Keratinocyte (primary cell): ENCODE measurements around the gene CCAR1. TPM values are rescaled to one million over a fixed set of nuclear protein-coding genes. Genes with fewer than 3 reads are reported as not detected.

ENCODE experiments used
- DNase-seq: peaks from one replicate; pipeline ENCODE4 v3.0.0-alpha.2; 2011; ENCODE audit warnings: low read depth, missing footprints, low spot score
- FAIRE-seq: peaks from 2 replicates; lab custom pipeline; 2011; peaks lifted over from hg19 to GRCh38; lab: Jason Lieb, UNC
- H2AFZ ChIP-seq: 2 replicates; pipeline ENCODE4 v1.6.0; 2012; ENCODE audit warnings: low read length, control low read depth, inconsistent platforms; ENCODE audit not compliant: control insufficient read depth
- H3K27ac ChIP-seq: 2 replicates; pipeline ENCODE4 v1.5.1; 2011; ENCODE audit warnings: low read length; ENCODE audit not compliant: control insufficient read depth, insufficient read depth
- H3K27me3 ChIP-seq: 3 replicates; pipeline ENCODE4 v1.6.0; 2011; ENCODE audit warnings: low read length; ENCODE audit not compliant: control insufficient read depth, insufficient read depth; ENCODE audit errors: extremely low read depth
- H3K36me3 ChIP-seq, 2 experiments: 2 replicates in 1 of 2; 3 replicates in 1 of 2; pipeline ENCODE4 v1.5.1; 2011; ENCODE audit warnings: low read length in 2 of 2, mild to moderate bottlenecking in 1 of 2; ENCODE audit not compliant: control insufficient read depth in 2 of 2, insufficient read depth in 2 of 2; ENCODE audit errors: extremely low read depth in 1 of 2
- H3K4me1 ChIP-seq: 3 replicates; pipeline ENCODE4 v1.5.1; 2011; ENCODE audit warnings: low read length; ENCODE audit not compliant: control insufficient read depth, insufficient read depth; ENCODE audit errors: extremely low read depth
- H3K4me2 ChIP-seq: 3 replicates; pipeline ENCODE4 v1.6.0; 2011; ENCODE audit warnings: low read depth, low read length; ENCODE audit not compliant: control insufficient read depth, insufficient read depth; ENCODE audit errors: extremely low read depth
- H3K4me3 ChIP-seq, 3 experiments: fragments of 200-600 bp in 1 of 3; sonication (generic) in 1 of 3; 2 replicates in 2 of 3; 3 replicates in 1 of 3; pipeline ENCODE4 v1.5.1; 2011 to 2016; ENCODE audit warnings: low read length in 3 of 3, mild to moderate bottlenecking in 3 of 3, control low read depth in 2 of 3, inconsistent platforms in 1 of 3, low read depth in 1 of 3, mixed read lengths in 1 of 3, mixed run types in 1 of 3, moderate library complexity in 1 of 3; ENCODE audit not compliant: control insufficient read depth in 2 of 3, insufficient read depth in 2 of 3; ENCODE audit errors: extremely low read depth in 1 of 3
- H3K79me2 ChIP-seq: 2 replicates; pipeline ENCODE4 v1.6.0; 2012; ENCODE audit warnings: low read length; ENCODE audit not compliant: control insufficient read depth, insufficient read depth
- H3K9ac ChIP-seq: 3 replicates; pipeline ENCODE4 v1.6.0; 2011; ENCODE audit warnings: low read length; ENCODE audit not compliant: control insufficient read depth, insufficient read depth; ENCODE audit errors: extremely low read depth
- H3K9me1 ChIP-seq: 3 replicates; pipeline ENCODE4 v1.6.0; 2011; ENCODE audit warnings: low read length; ENCODE audit not compliant: control insufficient read depth, insufficient read depth; ENCODE audit errors: extremely low read depth
- H3K9me3 ChIP-seq: 2 replicates; pipeline ENCODE4 v1.5.1; 2012; ENCODE audit warnings: low read depth, low read length; ENCODE audit not compliant: control insufficient read depth
- H4K20me1 ChIP-seq: 3 replicates; pipeline ENCODE4 v1.6.0; 2011; ENCODE audit warnings: low read length; ENCODE audit not compliant: control insufficient read depth, insufficient read depth; ENCODE audit errors: extremely low read depth
- CTCF ChIP-seq, 3 experiments: IDR thresholded peaks in 1 of 3; conservative IDR thresholded peaks in 1 of 3; optimal IDR thresholded peaks in 1 of 3; 2 replicates in 2 of 3; 3 replicates in 1 of 3; pipeline versions ENCODE3 to v1.5.1; 2011; ENCODE audit warnings: low read length in 3 of 3, mild to moderate bottlenecking in 3 of 3, moderate library complexity in 2 of 3, control low read depth in 1 of 3, inconsistent platforms in 1 of 3; ENCODE audit not compliant: insufficient read depth in 2 of 3; ENCODE audit errors: extremely low read depth in 1 of 3
- EZH2 ChIP-seq: IDR thresholded peaks from one replicate; pipeline ENCODE4 v1.6.1; 2012; ENCODE audit warnings: inconsistent platforms, mild to moderate bottlenecking, low read length, moderate library complexity
- dilution Hi-C: fragments of 300-500 bp; cut with MboI; formaldehyde crosslinking; loops from one replicate; pipeline ENCODE4 v1.7.0; 2020; ENCODE audit warnings: low sequenced_read_pairs; ENCODE audit not compliant: extremely low pct_ligation_motif_present
- polyA plus RNA-seq, 5 experiments: library from polyadenylated mRNA; depleted of rRNA in 3 of 5; stranded (reverse) in 3 of 5; stranded (forward) in 1 of 5; unstranded in 1 of 5; fragments of >200 nt; gene quantifications; 1 replicate in 1 of 5; 2 replicates in 3 of 5; 3 replicates in 1 of 5; pipeline versions ENCODE4 v1.2.1 to v1.2.3, GENCODE V29; 2011 to 2012; ENCODE audit warnings: missing spikeins in 2 of 5, low read depth in 1 of 5, low replicate concordance in 1 of 5

The CCAR1 gene
- polyA plus RNA-seq, 1 donor (not counting 4 experiments of a cell fraction or from before 2014, with no cell fraction given) = 59.1 TPM

- H4K20me1 ChIP-seq = no peaks in the 10 kb centered on the region
- no peaks in the 10 kb centered on the region for H3K79me2 ChIP-seq
- H3K36me3 ChIP-seq = peaks cover 22 to 31% of the 10 kb centered on the region in 2 experiments
- H3K9me1 ChIP-seq = no peaks in the 10 kb centered on the region
- no peak overlapping the region for H3K4me3 ChIP-seq
- H3K9ac ChIP-seq = no peak overlapping the region
- H3K9me3 ChIP-seq = no peaks in the 10 kb centered on the region
- H3K4me2 ChIP-seq = no peak overlapping the region
- no peak for DNase-seq
- H3K4me1 ChIP-seq = no peaks in the 10 kb centered on the region
- no peak overlapping the region for H2AFZ ChIP-seq
- dilution Hi-C loops = no loop called here
- H3K27ac ChIP-seq = no peak overlapping the region
- TF ChIP-seq CTCF (optimal IDR thresholded peaks at IDR 0.05 in 1 of 3, IDR thresholded peaks at IDR 0.05 in 1 of 3, conservative IDR thresholded peaks at IDR 0.05 in 1 of 3; ENCODE audit: extremely low read depth in 1 of 3, insufficient read depth in 2 of 3, low read length in 3 of 3) (no peak), EZH2 (no peak)
- FAIRE-seq = no peak
- no peaks in the 10 kb centered on the region for H3K27me3 ChIP-seq
These were observed 35.2 kb downstream of the CCAR1 start for GRCh38 chr10:68756246-68756645.

- Histone ChIP-seq H3K27me3 (no peaks in the 10 kb centered on the region), H3K4me1 (no peaks in the 10 kb centered on the region), H3K9ac (no peak overlapping the region), H3K4me3 (no peak overlapping the region), H3K36me3 (peaks cover 22 to 29% of the 10 kb centered on the region in 2 experiments), H3K9me1 (no peaks in the 10 kb centered on the region), H3K79me2 (no peaks in the 10 kb centered on the region), H3K9me3 (no peaks in the 10 kb centered on the region), H3K4me2 (no peak overlapping the region), H4K20me1 (no peaks in the 10 kb centered on the region), H2AFZ (no peak overlapping the region), H3K27ac (no peak overlapping the region)
- dilution Hi-C loops = no loop called here
- DNase-seq (no peak), FAIRE-seq (no peak)
- TF ChIP-seq EZH2 = no peak
- TF ChIP-seq CTCF (optimal IDR thresholded peaks at IDR 0.05 in 1 of 3, IDR thresholded peaks at IDR 0.05 in 1 of 3, conservative IDR thresholded peaks at IDR 0.05 in 1 of 3; ENCODE audit: extremely low read depth in 1 of 3, insufficient read depth in 2 of 3, low read length in 3 of 3) = no peak
These were observed 35.7 kb downstream of the CCAR1 start for GRCh38 chr10:68756766-68757165.
